Activated T-helper 1 cell treated with anti-CD3 and anti-CD28 coated beads, Interleukin-12 subunit alpha, Interleukin-12 subunit beta, Interleukin-2, Interleukin-4 antibody, amounts not matched to agents 30 ng/mL and 10 ng/mL and 1 ng/mL, durations not matched to agents 14 hours and 24 hours and 36 hours (primary cell): Measurements from ENCODE around the gene MIA3. TPM values are rescaled to one million over a fixed set of nuclear protein-coding genes. Genes with fewer than 3 reads are reported as not detected.

ENCODE experiments used
- DNase-seq: peaks from one replicate; pipeline ENCODE4 v3.0.0; 2021; ENCODE audit warnings: low spot score
- H3K27ac Mint-ChIP-seq: one replicate; pipeline ENCODE4 v1.8.0; 2021; ENCODE audit warnings: mild to moderate bottlenecking, mixed read lengths
- H3K27me3 Mint-ChIP-seq: one replicate; pipeline ENCODE4 v1.8.0; 2022; ENCODE audit warnings: mild to moderate bottlenecking, moderate library complexity, mixed read lengths; ENCODE audit not compliant: insufficient read depth
- H3K36me3 Mint-ChIP-seq: one replicate; pipeline ENCODE4 v1.8.0; 2021; ENCODE audit warnings: low read depth, mixed read lengths
- H3K4me1 Mint-ChIP-seq: one replicate; pipeline ENCODE4 v1.8.0; 2021; ENCODE audit warnings: low read depth, mixed read lengths
- H3K4me3 Mint-ChIP-seq: one replicate; pipeline ENCODE4 v1.8.0; 2021; ENCODE audit warnings: mild to moderate bottlenecking, moderate library complexity, mixed read lengths
- H3K9me3 Mint-ChIP-seq: one replicate; pipeline ENCODE4 v1.8.0; 2021; ENCODE audit warnings: mixed read lengths
- intact Hi-C: fragments of 100-400 bp; cut with micrococcal nuclease; formaldehyde crosslinking; loops from one replicate; pipeline ENCODE4 v1.15.1; 2024
- total RNA-seq: library from RNA; stranded (reverse); gene quantifications from 2 replicates; pipeline ENCODE4 v1.2.3, GENCODE V29; 2022

The MIA3 gene
- total RNA-seq, 1 donor from 2014 or later = 42.8 TPM

GRCh38 chr1:222697826-222698225 is 79.9 kb downstream of the MIA3 start:
- Mint-ChIP-seq H3K4me3 (no peak overlapping the region), H3K9me3 (no peaks in the 10 kb centered on the region), H3K4me1 (peaks cover 6% of the 10 kb centered on the region), H3K27me3 (no peaks in the 10 kb centered on the region), H3K27ac (no peak overlapping the region), H3K36me3 (peaks cover 18% of the 10 kb centered on the region)
- intact Hi-C loops = no loop called here
- DNase-seq = no peak

- Mint-ChIP-seq H3K36me3 (peaks cover 37% of the 10 kb centered on the region), H3K27ac (no peak overlapping the region)
- intact Hi-C loops = no loop called here
These were observed 84.3 kb downstream of the MIA3 start for GRCh38 chr1:222702210-222702609.

GRCh38 chr1:222704260-222704659 is 86.4 kb downstream of the MIA3 start:
- Mint-ChIP-seq H3K27ac (no peak overlapping the region), H3K4me3 (no peak overlapping the region), H3K9me3 (no peaks in the 10 kb centered on the region), H3K27me3 (no peaks in the 10 kb centered on the region), H3K4me1 (peaks cover 48% of the 10 kb centered on the region), H3K36me3 (peaks cover 41% of the 10 kb centered on the region)
- intact Hi-C loops = no loop called here
- no peak for DNase-seq

More at GRCh38 chr1:222702210-222702609, 84.3 kb downstream of the MIA3 start:
- H3K4me1 Mint-ChIP-seq = peaks cover 34% of the 10 kb centered on the region
- H3K4me3 Mint-ChIP-seq = no peak overlapping the region
- H3K9me3 Mint-ChIP-seq = no peaks in the 10 kb centered on the region
- DNase-seq = no peak
- no peaks in the 10 kb centered on the region for H3K27me3 Mint-ChIP-seq

GRCh38 chr1:222706815-222707214 is 88.9 kb downstream of the MIA3 start:
- Mint-ChIP-seq H3K36me3 (peaks cover 39% of the 10 kb centered on the region), H3K9me3 (no peaks in the 10 kb centered on the region), H3K4me1 (peaks cover 67% of the 10 kb centered on the region), H3K27me3 (no peaks in the 10 kb centered on the region), H3K27ac (no peak overlapping the region), H3K4me3 (no peak overlapping the region)
- intact Hi-C loops = no loop called here
- no peak for DNase-seq

GRCh38 chr1:222709700-222710153 is 91.8 kb downstream of the MIA3 start:
- Mint-ChIP-seq H3K4me1 (peaks cover 59% of the 10 kb centered on the region), H3K27me3 (no peaks in the 10 kb centered on the region), H3K36me3 (peaks cover 31% of the 10 kb centered on the region), H3K4me3 (peak overlapping the region; percentile 94), H3K27ac (no peak overlapping the region), H3K9me3 (no peaks in the 10 kb centered on the region)
- intact Hi-C loops = loop anchor here (5.0 to 10.0 kb wide), 4 partner anchors 965 to 1648 kb away; partner anchors contain the start of genes CAPN2, CNIH4 and DUSP10
- DNase-seq = no peak

- DNase-seq = peak; percentile 67
- Mint-ChIP-seq H3K27me3 (no peaks in the 10 kb centered on the region), H3K27ac (peak overlapping the region; percentile 99), H3K9me3 (no peaks in the 10 kb centered on the region), H3K36me3 (peaks cover 25% of the 10 kb centered on the region), H3K4me1 (peaks cover 52% of the 10 kb centered on the region), H3K4me3 (peak overlapping the region; percentile 94)
- intact Hi-C loops = loop anchor here (1.0 to 10.0 kb wide), 8 partner anchors 67 to 1646 kb away; partner anchors contain the start of genes CAPN2, CNIH4, DUSP10 and TAF1A
These were observed 93.7 kb downstream of the MIA3 start for GRCh38 chr1:222711319-222712252.

GRCh38 chr1:222712253-222713090 is 94.6 kb downstream of the MIA3 start, which contains the start of the genes AIDA and BROX:
AIDA (minus strand) TSS chr1:222712491; CDS start chr1:222712317, 174 bp downstream.
BROX (plus strand) TSS chr1:222712564; CDS start chr1:222715700, 3,136 bp downstream.
- peak; percentile 92 for DNase-seq
- Mint-ChIP-seq H3K27ac (peak within 1 kb of the TSS; percentile 99), H3K4me1 (peaks cover 54% of the 10 kb centered on the region), H3K27me3 (no peaks in the 10 kb centered on the region), H3K36me3 (peaks cover 23% of the 10 kb centered on the region), H3K9me3 (no peaks in the 10 kb centered on the region), H3K4me3 (peak within 1 kb of the TSS; percentile 94)
- intact Hi-C loops = loop anchor here (1.0 to 10.0 kb wide), 10 partner anchors 57 to 1645 kb away; partner anchors contain the start of genes CAPN2, CNIH4, DUSP10 and TAF1A

- no peaks in the 10 kb centered on the region for H3K9me3 Mint-ChIP-seq
- H3K27me3 Mint-ChIP-seq = no peaks in the 10 kb centered on the region
- peaks cover 57% of the 10 kb centered on the region for H3K4me1 Mint-ChIP-seq
- intact Hi-C loops = loop anchor here (1.0 to 10.0 kb wide), 7 partner anchors 58 to 1644 kb away; partner anchors contain the start of genes CAPN2, CNIH4, DUSP10 and TAF1A
- DNase-seq = peak; percentile 85
- H3K36me3 Mint-ChIP-seq = peaks cover 26% of the 10 kb centered on the region
- H3K4me3 Mint-ChIP-seq = peak overlapping the region; percentile 94
- peak overlapping the region; percentile 99 for H3K27ac Mint-ChIP-seq
These were observed 95.4 kb downstream of the MIA3 start for GRCh38 chr1:222713091-222713961.

GRCh38 chr1:222716393-222716792 is 98.5 kb downstream of the MIA3 start:
- Mint-ChIP-seq H3K27me3 (no peaks in the 10 kb centered on the region), H3K36me3 (peaks cover 31% of the 10 kb centered on the region), H3K4me1 (peaks cover 29% of the 10 kb centered on the region), H3K4me3 (no peak overlapping the region), H3K27ac (no peak overlapping the region), H3K9me3 (no peaks in the 10 kb centered on the region)
- intact Hi-C loops = loop anchor here (10.0 kb wide), 2 partner anchors 972 to 998 kb away; partner anchors contain the start of genes CAPN2 and DUSP10
- DNase-seq = no peak
